NCI-H2107 (cell line): ENCODE data around the gene SLC2A6.

ENCODE experiments used
- DNase-seq: peaks from one replicate; lab custom pipeline; 2025; lab: John Stamatoyannopoulos, UW

SLC2A6 gene, protein sequence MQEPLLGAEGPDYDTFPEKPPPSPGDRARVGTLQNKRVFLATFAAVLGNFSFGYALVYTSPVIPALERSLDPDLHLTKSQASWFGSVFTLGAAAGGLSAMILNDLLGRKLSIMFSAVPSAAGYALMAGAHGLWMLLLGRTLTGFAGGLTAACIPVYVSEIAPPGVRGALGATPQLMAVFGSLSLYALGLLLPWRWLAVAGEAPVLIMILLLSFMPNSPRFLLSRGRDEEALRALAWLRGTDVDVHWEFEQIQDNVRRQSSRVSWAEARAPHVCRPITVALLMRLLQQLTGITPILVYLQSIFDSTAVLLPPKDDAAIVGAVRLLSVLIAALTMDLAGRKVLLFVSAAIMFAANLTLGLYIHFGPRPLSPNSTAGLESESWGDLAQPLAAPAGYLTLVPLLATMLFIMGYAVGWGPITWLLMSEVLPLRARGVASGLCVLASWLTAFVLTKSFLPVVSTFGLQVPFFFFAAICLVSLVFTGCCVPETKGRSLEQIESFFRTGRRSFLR

DNA sequence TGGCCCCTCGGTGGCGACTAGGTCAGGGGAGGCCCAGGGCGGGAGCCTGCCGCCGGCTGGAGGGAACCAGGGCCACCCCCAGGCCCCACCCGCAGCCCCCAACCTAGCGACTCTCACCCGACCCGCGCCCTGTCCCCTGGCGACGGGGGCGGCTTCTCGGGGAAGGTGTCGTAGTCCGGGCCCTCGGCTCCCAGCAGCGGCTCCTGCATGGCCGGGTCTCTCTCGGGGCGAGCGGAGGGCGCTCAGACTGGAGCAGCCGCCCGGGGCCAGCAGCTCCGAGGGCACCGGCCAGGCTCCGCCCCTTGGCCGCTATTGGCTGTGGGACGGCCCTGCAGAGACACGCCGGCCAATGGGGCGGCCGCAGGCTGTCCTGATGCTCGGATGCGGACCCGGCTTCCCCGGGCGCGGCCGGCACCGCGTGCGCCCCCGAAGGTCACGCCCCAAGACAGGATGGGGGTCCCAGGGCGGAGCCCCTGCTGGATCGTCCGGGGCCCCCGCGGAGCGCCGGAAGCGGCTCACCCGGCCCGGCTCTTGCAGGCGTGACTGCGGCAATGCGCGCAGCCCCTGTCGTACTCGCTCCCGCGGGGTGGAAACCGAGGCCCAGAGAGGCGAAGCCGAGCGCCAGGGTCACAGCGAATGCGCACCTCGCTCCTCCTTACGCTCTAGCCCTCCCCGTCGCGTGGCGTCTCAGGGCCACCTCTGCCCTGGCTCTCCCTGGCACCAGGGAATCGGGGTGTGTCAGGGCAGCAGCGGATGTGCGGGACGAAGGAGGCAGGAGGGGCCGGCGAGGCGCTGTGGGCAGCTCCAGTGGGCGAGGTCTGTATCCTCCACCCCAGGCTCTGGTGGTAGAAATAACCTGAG, at the start of gene SLC2A6:
Gene SLC2A6, minus strand, starts transcription at position 249 of the 861 bp plus-strand sequence. Its CDS starts 40 bp downstream, at position 209.
- peak; percentile 74 for DNase-seq

DNA sequence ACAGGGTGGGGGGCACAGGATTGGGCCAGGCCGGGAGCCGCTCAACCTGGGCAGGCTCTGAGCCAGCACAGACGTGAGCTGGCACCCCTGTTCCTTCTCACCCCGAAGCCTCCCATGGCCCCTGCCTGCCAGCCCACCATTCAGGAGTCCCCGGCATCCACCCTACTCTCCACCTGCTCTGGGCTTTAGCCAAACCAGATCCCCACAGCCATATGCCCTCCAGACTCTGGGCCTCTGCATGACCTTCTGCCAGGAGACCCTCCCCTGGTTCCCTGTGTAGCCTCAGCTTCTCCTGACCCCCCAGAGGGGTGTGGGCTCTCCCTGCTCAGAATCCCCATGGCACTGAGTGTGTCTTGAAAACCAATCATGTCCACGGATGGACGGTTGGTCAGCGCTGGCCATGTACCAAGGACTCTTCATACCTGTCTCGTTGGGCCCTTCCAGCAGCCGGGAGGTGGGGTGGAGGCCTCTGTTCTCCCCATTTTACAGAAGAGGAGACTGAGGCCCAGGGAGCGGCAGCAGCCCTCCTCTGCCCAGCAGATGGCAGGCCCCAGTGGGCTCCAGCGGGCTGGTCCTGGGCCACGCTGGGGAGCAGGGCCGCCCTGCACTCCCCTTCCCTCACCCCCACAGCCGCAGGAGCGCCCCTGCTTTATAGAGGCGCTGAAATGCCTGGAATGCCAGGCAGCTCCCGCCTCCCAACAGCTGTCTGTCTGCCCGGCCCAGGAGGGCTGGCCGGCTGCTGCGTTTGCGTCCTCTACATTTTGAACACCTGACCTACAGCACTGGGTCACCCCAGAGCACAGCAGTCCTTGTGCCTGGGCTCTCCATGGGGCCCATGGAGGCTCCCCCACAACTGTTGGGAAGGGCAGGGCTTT, 49.3 kb upstream of the SLC2A6 start:
- DNase-seq: no peak

DNA sequence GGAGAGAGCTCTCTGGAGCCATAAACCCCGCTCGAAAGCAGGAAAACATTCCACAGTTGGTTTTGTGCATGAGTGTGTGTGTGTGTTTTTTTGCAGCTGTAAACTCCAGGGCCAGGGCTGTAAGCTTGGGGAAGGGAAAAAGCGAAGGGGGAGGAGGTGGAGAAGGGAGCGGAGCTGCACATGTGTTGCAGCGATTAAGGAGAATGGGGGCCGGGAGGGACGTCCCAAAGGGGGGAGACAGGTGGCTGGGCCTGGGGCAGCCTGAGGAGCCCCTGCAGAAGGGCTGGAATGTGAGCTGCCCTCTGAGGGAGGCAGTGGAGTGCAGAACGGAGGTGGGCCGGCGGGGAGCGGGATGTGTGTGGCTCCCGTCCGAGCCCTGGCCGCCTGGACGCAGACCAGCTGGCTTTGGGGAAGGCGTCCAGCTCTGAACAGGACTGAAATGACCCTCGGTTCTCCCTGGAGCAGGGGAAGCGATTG, 48.6 kb upstream of the SLC2A6 start:
- no peak for DNase-seq

DNA sequence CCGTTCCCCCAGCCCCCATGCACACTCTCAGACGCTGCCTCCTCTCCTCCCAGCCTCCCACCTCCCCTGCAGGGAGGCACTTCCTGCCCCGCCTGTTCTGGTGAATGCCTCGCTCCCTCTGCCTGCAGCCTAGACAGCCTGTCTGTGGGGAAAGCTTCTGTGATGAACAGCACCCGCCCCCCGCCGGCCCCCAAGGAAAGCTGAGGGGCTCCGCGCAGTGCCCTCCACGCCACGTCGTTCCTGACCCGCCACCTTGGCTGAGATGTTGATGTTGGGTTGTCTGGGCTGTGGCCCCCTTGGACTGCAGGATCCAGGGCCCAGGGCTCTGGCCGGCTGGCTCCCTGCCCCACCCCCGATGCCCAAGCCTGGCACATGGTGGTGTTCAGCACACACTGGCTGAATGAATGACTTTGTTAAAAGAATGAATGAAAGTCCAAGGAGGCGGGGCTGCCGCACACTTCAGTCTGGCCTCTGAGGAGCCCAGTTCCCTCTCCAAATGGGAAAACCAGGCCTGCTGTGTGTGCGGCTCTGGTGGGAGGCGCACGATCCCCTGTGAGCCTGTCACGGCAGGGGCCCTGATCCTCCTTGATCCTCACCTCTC, 47.9 kb upstream of the SLC2A6 start:
- no peak for DNase-seq

DNA sequence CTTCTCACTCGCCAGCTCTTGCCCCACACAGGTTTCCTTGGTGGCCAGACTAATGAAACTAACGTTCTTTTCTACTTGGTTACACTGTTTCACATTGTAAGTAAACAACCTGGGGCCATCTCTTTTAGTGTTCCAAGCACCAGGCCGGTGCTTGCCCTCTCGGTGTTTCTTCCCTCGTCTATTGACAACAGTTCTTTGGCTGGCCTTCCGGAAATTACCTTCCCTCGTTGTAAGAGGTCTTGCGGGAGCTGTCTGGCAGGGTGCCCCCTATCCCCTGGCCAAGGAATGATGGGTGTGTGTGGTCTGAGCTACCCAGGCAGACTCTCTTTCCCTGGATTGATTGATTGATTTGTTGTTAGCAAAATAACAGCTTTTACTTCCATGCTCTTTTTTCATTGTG, 46.8 kb upstream of the SLC2A6 start:
- DNase-seq: no peak

DNA sequence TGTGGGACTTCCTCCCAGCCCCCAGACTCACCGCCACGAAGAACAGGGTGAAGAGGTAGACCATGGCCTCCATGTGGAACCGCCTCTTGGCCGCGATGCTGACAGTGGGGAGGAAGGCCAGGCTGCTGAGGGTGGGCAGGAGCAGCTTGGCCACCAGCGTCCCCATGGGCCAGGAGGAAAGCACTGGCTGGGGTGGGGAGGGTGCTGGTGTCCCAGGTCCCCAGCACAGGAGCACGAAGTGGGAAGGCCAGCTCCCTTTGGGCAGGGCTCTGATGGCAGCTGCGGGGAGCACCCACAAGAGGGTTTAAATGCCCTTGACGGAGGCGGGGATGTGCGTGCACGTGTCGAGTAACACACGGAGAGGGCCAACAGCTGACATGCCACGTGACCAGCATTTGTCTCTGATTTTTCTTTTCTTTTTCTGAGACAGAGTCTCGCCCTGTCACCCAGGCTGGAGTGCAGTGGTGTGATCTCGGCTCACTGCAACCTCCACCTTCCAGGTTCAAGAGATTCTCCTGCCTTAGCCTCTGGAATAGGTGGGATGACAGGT, 45.9 kb upstream of the SLC2A6 start, which contains the start of gene MYMK:
Gene MYMK, minus strand, starts transcription at position 281 of the 550 bp plus-strand sequence. Its CDS starts 115 bp downstream, at position 166.
- no peak for DNase-seq

DNA sequence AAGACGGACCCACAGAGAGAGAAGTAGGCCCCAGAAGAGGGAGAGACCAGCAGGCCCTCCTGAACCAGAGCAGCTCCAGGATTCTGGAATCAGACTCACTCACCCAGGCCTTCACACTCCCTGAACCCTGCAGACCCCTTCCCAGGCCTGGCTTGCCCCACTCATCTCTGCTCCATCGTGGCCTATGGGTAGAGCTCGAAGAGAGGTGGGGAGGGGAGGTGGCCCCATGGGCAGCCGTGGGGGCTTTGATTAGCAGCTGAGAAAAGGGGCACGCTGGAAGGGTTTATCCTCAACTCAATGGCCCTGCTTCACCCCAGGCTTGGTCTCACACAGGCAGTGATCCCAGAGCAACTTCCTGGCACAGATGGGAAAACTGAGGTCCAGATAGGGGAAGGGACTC, 45.2 kb upstream of the SLC2A6 start:
- DNase-seq: no peak

DNA sequence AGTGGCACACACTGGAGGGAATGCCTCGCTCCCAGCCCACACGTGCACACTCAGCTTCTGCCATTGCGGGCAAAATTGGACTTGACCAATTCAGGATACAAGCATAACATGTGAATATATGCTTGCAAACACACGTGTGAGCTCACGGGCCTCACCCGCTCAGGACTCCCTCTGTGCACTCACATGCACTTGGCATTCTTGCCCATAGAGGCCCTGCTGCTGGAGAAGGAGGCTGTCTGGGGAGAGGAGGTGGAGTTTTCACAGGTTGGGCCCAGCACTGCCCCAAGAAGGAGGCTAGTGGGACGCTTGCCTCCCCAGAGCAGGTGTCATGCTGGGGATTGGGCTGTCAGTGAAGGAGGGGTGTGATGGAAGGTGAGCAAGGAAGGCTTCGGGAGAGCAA, 44.2 kb upstream of the SLC2A6 start:
- no peak for DNase-seq

DNA sequence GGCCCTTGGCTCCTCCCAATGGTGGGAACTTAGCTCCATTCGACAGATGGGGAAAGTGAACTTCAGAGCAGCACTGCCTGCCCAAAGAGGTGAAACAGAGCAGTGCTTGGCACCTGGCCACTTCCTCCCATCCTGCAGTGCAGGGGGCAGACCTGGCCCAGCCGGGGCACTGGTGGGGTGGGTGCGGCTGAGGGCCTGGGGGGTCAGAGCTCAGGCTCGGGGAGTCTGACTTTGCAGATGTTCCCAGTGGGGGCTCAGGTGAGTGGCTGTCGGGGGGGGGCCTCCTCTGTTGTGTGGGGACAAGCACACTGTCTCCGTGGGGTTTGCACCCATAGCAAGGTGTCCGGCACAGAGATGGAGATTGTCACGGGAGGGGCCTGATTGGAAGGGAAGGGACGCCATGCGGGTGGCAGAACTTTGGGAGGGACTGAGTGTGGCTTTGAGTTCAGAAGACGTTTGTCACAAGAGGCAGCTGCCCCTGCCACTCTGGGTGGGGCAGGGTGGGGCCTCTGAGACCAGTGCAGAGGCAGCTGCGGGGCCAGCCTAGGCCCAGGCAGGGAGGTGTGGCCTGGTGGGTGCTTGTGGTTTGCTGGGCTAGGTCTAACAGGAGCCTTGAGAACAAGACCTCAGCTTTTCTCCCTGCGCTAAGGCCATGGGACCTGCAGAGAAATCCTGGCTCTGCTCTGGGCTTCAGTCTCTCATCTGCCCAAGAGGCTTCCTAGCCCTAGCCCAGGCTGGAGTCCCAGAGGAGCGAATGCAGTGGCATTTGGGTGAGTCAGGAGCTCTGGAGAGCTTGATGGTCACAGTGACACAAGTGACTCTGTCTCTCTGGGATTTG, 43.4 kb upstream of the SLC2A6 start:
- no peak for DNase-seq

DNA sequence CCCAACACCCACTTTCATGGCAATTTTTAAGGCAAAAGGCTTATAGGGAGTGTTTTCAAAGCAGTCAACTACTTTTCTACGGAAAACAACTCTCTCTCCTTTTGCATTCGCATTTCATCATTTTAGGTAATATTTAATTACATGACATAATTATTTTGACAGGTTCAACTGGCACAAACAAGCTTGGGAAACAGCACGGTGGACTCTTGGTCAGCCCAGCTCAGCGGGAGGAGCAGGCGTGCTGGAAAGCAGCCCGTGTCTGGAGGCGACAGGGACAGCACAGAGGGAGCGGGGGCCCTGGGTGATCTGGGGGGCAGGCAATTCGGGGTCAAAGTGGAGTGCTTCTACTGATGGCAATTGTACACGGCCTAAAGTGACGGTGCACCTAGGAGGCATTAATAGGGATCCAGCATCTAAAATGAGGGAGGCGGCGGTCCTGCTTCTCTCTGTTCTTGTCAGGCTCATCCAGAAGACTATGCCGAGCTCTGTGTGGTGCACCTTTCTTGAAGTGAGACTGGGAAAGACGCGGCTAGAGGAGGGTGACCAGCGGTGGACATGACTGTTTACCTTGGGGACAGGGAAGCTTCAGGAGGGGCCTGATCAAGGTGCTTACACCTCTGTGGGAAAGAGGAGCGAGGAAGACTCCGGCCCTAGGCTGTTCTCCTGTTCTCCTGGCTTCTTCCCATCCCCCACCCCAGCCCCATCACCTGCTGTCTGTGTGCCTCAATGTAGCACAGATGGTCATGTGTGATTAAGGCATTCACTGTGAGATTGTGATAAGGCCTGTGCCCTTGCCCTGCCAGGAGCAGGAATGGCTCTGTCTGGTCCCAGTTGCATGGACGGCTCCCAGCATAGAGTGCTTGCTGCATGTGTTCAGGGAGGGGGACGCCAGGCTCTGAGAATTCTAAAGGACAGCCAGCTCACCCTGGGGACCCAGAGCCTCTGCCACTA, 42.5 kb upstream of the SLC2A6 start:
- DNase-seq: no peak

DNA sequence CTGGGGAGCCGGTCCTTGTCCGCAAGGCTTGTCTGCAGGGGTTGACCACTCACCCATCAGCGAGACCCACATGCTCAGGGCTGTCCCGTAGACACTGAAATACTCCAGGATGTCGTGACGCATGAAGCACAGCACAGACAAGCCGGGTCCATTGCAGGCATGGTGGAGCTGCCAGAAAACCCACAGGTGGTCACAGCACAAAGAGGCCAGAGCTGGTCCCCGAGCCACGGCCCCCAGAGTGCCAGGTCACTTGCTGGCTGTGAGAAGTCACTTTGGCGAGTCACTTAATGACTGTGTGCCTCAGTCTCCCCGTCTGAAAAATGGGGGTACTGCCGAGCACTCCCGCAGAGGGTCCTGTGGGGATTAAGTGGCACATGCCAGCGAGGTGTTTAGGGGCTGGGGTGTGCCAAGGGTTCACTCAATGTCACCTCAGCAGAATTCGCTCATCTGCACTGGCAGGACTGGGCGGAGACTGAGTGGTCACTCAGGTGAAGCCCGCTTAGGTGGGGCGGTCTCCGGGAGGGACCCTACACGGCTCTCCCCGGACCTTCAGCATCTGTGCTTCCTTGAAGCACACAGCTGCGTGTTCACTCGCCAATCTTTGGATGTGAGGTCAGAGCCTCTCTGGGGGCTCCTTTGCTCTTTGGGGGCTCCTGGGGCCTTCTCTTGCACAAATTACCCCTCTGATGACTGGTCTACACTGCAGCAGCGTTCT, 41.4 kb upstream of the SLC2A6 start:
- no peak for DNase-seq

DNA sequence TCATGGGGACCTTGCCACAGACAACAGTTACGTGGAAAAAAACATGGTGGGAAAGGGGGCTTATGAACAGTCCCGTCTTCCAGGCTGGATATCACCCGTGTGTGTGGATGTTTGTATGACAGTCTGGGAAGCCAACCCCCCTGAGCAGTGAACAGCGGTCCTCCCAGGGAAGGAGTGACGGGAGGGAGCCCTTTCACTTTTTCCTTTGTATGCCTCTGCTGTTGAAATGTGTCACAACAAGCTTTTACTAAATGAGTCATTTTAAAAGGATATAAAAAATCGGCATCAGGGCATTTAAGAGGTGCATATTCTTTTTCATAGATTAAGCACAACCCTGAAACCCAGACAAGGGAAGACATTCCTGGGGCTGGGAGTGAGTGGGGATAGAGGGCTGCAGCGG, 40.8 kb upstream of the SLC2A6 start:
- DNase-seq: no peak

DNA sequence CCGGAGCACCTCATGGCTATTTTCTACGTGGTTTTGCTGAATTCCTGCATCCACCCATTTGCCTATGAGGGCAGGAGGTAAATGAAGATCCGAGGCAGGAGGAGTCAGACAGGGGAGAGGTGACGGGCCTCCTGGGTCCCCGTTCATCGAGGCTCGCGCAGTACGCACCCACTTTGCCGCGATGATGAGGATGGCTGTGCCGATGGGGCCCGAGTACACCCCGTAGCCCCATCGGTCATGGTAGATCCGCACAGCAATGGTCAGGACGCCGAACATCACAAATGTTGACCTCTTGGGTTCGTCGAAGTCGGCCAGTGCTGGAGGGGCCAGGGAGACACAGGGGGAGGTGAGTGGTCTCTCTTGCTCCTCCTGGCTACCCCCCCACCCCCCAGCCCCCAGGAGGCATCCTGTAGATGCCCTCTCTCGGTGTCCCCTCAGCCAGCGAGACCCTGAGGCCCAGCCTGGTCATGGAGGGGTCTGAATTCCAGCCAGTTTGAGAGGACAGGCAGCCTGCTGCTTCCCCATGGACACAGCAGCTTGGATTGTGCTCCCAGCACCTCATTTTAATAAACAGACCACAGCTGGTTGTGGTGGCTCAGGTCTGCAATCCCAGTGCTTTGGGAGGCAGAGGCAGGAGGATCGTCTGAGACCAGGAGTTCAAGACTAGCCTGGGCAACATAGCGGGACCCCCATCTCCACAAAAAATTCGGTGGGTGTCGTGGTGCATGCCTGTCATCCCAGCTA, 40.0 kb upstream of the SLC2A6 start:
- DNase-seq: no peak

DNA sequence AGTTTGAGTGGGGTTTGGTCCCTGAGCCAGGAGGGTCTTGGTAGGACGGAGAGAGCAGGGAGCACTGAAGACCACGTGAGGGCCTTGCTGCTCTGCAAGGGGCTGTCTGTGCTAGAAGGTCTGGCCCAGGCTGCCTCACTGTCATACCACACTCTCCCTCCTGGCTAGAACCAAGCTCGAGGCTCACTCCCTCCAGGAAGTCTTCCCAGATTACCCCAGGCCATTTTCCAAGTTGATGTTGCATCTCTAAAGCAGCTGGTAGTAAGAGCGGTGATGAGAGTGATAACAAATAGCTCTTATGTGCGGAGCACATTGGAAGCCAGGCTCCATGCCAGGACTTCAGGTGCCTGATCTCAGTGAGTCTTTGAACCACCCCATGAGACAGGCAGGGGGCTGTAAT, 39.3 kb upstream of the SLC2A6 start:
- DNase-seq: no peak

DNA sequence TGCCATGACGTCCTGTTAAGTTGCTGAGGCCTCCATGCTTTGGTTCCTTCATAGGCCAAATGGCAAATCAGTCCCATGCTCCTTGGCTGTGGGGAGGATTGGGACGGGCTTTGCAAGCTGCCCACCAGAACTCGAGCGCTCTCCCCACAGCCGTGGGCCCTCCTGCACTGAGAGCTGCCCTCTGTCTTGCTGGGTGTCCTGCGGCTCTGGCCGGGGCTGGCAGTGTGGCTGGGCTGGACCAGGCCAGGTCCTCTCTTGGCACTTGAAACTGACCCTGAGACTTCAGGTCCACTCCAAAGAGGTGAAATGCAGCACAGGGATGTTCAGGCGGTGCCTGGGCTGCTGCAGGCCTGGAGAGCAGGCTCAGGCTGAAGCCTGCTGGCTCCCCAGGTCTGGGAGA, 38.8 kb upstream of the SLC2A6 start:
- no peak for DNase-seq

DNA sequence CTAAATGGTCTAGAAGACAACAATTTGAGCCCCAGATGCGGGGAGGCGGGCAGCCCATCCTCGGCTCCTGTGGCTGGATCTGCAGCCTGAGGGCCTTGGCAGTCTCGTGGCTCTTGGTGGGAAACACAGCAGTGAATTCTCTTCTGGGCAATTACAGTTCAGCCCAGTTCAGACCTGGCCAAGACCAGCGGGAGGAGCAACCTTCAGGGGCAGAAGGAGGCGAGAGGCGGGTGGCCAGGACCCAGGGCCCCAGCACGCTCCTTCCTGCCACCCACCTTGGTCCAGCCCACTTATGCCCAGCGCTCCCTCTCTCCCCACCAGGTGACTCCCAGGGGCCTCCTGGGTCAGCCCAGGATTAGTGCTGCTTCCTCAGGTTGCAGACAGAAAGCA, 38.1 kb upstream of the SLC2A6 start:
- no peak for DNase-seq

DNA sequence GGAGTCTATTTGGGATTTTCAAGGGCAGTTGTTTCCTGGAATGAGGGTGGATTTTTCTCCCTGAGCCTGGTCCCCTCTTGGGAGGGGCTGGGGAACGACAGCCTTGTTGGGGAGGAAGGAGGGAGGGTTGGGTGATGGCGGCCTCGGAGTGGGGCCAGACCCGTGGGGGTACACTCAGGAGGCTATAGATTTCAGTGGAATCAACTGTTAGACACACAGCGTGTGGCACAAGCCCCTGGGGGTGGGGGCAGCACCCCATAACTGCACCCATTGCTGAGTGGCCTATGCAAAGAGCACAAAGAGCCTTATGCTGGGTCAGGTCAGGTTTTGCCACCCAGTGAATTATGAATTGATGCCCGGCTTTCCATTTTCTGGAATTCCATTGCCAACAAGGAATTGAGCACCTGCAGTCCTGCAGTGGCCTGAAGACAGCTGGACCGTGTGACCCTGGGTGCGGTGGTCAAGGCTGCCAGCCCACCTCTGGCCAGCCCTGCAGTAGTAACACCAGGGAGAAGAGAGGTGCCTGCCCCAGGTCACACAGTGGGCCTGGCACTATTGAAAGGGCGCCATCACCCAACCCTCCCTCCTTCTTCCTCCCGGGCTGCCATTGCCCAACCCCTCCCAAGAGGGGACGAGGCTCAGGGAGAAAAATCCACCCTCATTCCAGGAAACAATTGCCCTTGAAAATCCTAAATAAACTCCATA, 37.5 kb upstream of the SLC2A6 start:
- DNase-seq: no peak
